Breast epithelium (tissue), 4 donors: Measurements from ENCODE around the gene CACNA2D3. TPM values are rescaled to one million over a fixed set of nuclear protein-coding genes. Genes with fewer than 3 reads are reported as not detected.

Source experiments
- DNase-seq, 2 donors: peaks; one replicate each; pipeline ENCODE4 v3.0.0-alpha.2; 2019; ENCODE audit warnings: low spot score in 2 of 2
- H3K27ac ChIP-seq, 2 donors: fragments of 200-600 bp; sonication (generic) in 1 of 2; one replicate each; pipeline ENCODE4 v1.5.1; 2016 to 2019; ENCODE audit warnings: mild to moderate bottlenecking in 1 of 2
- H3K27me3 ChIP-seq, 2 donors: fragments of 200-600 bp; sonication (generic) in 1 of 2; one replicate each; pipeline versions ENCODE4 v1.5.1 to v1.6.0; 2017 to 2019; ENCODE audit warnings: control low read depth in 1 of 2, mild to moderate bottlenecking in 1 of 2
- H3K36me3 ChIP-seq: fragments of 200-600 bp; one replicate; pipeline ENCODE4 v1.5.1; 2019
- H3K4me1 ChIP-seq, 2 donors: fragments of 200-600 bp; sonication (generic); one replicate each; pipeline ENCODE4 v1.5.1; 2016 to 2019; ENCODE audit warnings: control low read depth in 1 of 2
- H3K4me3 ChIP-seq, 3 donors: fragments of 200-600 bp; sonication (generic); 1 replicate in 2 of 3; 2 replicates in 1 of 3; pipeline ENCODE4 v1.5.1; 2016 to 2019; ENCODE audit warnings: mild to moderate bottlenecking in 3 of 3, moderate library complexity in 2 of 3
- H3K9me3 ChIP-seq, 2 donors: fragments of 200-600 bp; sonication (generic) in 1 of 2; one replicate each; pipeline ENCODE4 v1.5.1; 2016 to 2019; ENCODE audit warnings: control low read depth in 1 of 2
- CTCF ChIP-seq, 3 donors: fragments of 450-650 bp; IDR thresholded peaks; one replicate each; pipeline ENCODE4 v1.5.1; 2016 to 2017; ENCODE audit warnings: antibody characterized with exemption in 3 of 3, mild to moderate bottlenecking in 3 of 3, moderate library complexity in 3 of 3
- POLR2A ChIP-seq: fragments of 450-650 bp; IDR thresholded peaks from one replicate; pipeline ENCODE4 v1.6.1; 2016; ENCODE audit warnings: antibody characterized with exemption, mild to moderate bottlenecking, moderate library complexity
- POLR2AphosphoS5 ChIP-seq, 3 donors: sonication (generic); formaldehyde crosslinking; IDR thresholded peaks; one replicate each; pipeline ENCODE4 v1.6.1; 2017; ENCODE audit warnings: antibody characterized with exemption in 3 of 3
- intact Hi-C: fragments of 100-400 bp; cut with DNase I; formaldehyde crosslinking; loops from one replicate; pipeline ENCODE4 v1.15.1; 2023; ENCODE audit warnings: low total_unique reads
- total RNA-seq, 3 donors: library from RNA; depleted of rRNA; stranded (reverse); fragments of >200 nt; gene quantifications; one replicate each; pipeline ENCODE4 v1.1.0, GENCODE V29; 2016

Gene CACNA2D3
- total RNA-seq, 3 donors from 2014 or later = 0.59 to 3.4 (median 2.3) TPM

DNA sequence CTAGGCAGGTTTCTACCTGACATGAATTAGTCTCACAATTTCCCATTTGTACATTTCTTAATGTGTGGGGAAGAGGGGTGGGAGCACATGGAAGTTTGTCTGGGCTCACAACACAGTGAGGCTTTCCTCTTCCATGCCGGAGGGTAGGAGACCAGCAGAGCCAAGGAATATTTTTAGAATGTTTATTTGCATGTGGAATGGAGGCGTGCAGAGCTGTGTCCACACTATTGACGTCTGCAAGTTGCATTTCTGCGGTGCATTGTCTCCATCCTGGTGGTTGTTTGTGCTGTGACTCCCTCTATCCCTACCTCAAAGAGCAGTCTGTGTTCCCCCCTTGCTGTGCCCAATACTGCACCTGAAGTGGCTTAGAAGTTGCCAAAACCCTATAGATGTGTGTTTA, 908.6 kb downstream of the CACNA2D3 start:
- no peak for TF ChIP-seq POLR2A
- no peak for TF ChIP-seq POLR2AphosphoS5 (IDR thresholded peaks at IDR 0.05)
- TF ChIP-seq CTCF (IDR thresholded peaks at IDR 0.05) = no peak
- no peaks in the 10 kb centered on the region for H3K27me3 ChIP-seq

GRCh38 chr3:55036883-55037577, 914.7 kb downstream of the CACNA2D3 start:
- no peak overlapping the region for H3K27ac ChIP-seq
- intact Hi-C loops = no loop called here

More for the DNA sequence above, 908.6 kb downstream of the CACNA2D3 start:
- no peaks in the 10 kb centered on the region for H3K4me1 ChIP-seq
- H3K36me3 ChIP-seq = no peaks in the 10 kb centered on the region
- H3K27ac ChIP-seq = no peak overlapping the region
- H3K9me3 ChIP-seq = no peaks in the 10 kb centered on the region
- H3K4me3 ChIP-seq = no peak overlapping the region
- DNase-seq = no peak
- intact Hi-C loops = no loop called here

GRCh38 chr3:55042591-55042990, 920.2 kb downstream of the CACNA2D3 start:
- TF ChIP-seq CTCF (IDR thresholded peaks at IDR 0.05) = no peak
- Histone ChIP-seq H3K36me3 (no peaks in the 10 kb centered on the region), H3K4me1 (no peaks in the 10 kb centered on the region), H3K27ac (no peak overlapping the region), H3K4me3 (no peak overlapping the region), H3K9me3 (no peaks in the 10 kb centered on the region), H3K27me3 (no peaks in the 10 kb centered on the region)
- DNase-seq = no peak
- intact Hi-C loops = no loop called here

More at GRCh38 chr3:55036883-55037577, 914.7 kb downstream of the CACNA2D3 start:
- H3K4me1 ChIP-seq = no peaks in the 10 kb centered on the region
- H3K27me3 ChIP-seq = no peaks in the 10 kb centered on the region
- H3K4me3 ChIP-seq = no peak overlapping the region
- DNase-seq = no peak
- no peaks in the 10 kb centered on the region for H3K36me3 ChIP-seq
- TF ChIP-seq POLR2A (no peak), CTCF (IDR thresholded peaks at IDR 0.05) (no peak), POLR2AphosphoS5 (IDR thresholded peaks at IDR 0.05) (no peak)
- H3K9me3 ChIP-seq = no peaks in the 10 kb centered on the region

- H3K4me3 ChIP-seq = no peak overlapping the region
- no peak overlapping the region for H3K27ac ChIP-seq
- no peaks in the 10 kb centered on the region for H3K36me3 ChIP-seq
- intact Hi-C loops = no loop called here
- H3K27me3 ChIP-seq = no peaks in the 10 kb centered on the region
- H3K9me3 ChIP-seq = no peaks in the 10 kb centered on the region
- DNase-seq = no peak
- H3K4me1 ChIP-seq = no peaks in the 10 kb centered on the region
- TF ChIP-seq POLR2AphosphoS5 (IDR thresholded peaks at IDR 0.05) (no peak), CTCF (IDR thresholded peaks at IDR 0.05) (no peak), POLR2A (no peak)
These were observed 922.1 kb downstream of the CACNA2D3 start for GRCh38 chr3:55044486-55044885.

GRCh38 chr3:55059027-55059629, 936.8 kb downstream of the CACNA2D3 start:
- H3K27ac ChIP-seq = no peak overlapping the region
- H3K4me3 ChIP-seq = no peak overlapping the region
- intact Hi-C loops = no loop called here
- H3K36me3 ChIP-seq = no peaks in the 10 kb centered on the region
- DNase-seq = no peak
- TF ChIP-seq POLR2A (no peak), CTCF (IDR thresholded peaks at IDR 0.05) (no peak), POLR2AphosphoS5 (IDR thresholded peaks at IDR 0.05) (no peak)
- H3K27me3 ChIP-seq = no peaks in the 10 kb centered on the region
- peaks cover 0 to 15% of the 10 kb centered on the region in 2 donors for H3K9me3 ChIP-seq
- no peaks in the 10 kb centered on the region for H3K4me1 ChIP-seq
